Stimulated activated CD8-positive, alpha-beta memory T cell treated with anti-CD3 and anti-CD28 coated beads, Interleukin-4, amount 100 ng/mL, for 4 hours (primary cell): ENCODE data around the gene UBR1.
"Not testable (repeated sequence)": the region's sequence is repeated elsewhere in the genome, so short reads cannot be mapped to it uniquely, and the experiment has no call there.

Source experiments
- DNase-seq, 2 donors: peaks; one replicate each; pipeline ENCODE4 v3.0.0-alpha.2; 2020; ENCODE audit warnings: low read depth in 2 of 2, low spot score in 1 of 2

The UBR1 gene

GRCh38 chr15:43056696-43057095, 49.1 kb downstream of the UBR1 start:
- DNase-seq: no peak

- DNase-seq: no peak
Observed at GRCh38 chr15:43052860-43053259, 53.0 kb downstream of the UBR1 start.

- DNase-seq: no peak
Observed at GRCh38 chr15:43048935-43049334, 56.9 kb downstream of the UBR1 start.

GRCh38 chr15:43046484-43046883, 59.4 kb downstream of the UBR1 start:
- no peak for DNase-seq

GRCh38 chr15:43042885-43043284, 63.0 kb downstream of the UBR1 start:
- DNase-seq: no peak

GRCh38 chr15:43041085-43041484, 64.8 kb downstream of the UBR1 start:
- DNase-seq: not testable (repeated sequence)

GRCh38 chr15:43035240-43035639, 70.6 kb downstream of the UBR1 start:
- DNase-seq: not testable (repeated sequence)

GRCh38 chr15:43029476-43029875, 76.4 kb downstream of the UBR1 start:
- no peak for DNase-seq

- no peak for DNase-seq
Observed at GRCh38 chr15:43025150-43025549, 80.7 kb downstream of the UBR1 start.

- not testable (repeated sequence) for DNase-seq
Observed at GRCh38 chr15:43014671-43015070, 91.2 kb downstream of the UBR1 start.

GRCh38 chr15:43009206-43009605, 96.6 kb downstream of the UBR1 start:
- DNase-seq: no peak

GRCh38 chr15:43008150-43008549, 97.7 kb downstream of the UBR1 start:
- no peak for DNase-seq

GRCh38 chr15:43007551-43007950, 98.3 kb downstream of the UBR1 start:
- no peak for DNase-seq

- no peak for DNase-seq
Observed at GRCh38 chr15:43006991-43007390, 98.8 kb downstream of the UBR1 start.

GRCh38 chr15:43004886-43005595, 100.8 kb downstream of the UBR1 start:
- not testable (repeated sequence) for DNase-seq

- DNase-seq: no peak
Observed at GRCh38 chr15:42999201-42999779, 106.5 kb downstream of the UBR1 start.

- no peak for DNase-seq
Observed at GRCh38 chr15:42996871-42997270, 109.0 kb downstream of the UBR1 start.

- DNase-seq: no peak
Observed at GRCh38 chr15:42994546-42994945, 111.3 kb downstream of the UBR1 start.

- DNase-seq: no peak
Observed at GRCh38 chr15:42992626-42993025, 113.2 kb downstream of the UBR1 start.

- no peak for DNase-seq
Observed at GRCh38 chr15:42986693-42987342, 119.0 kb downstream of the UBR1 start.

- DNase-seq: no peak
Observed at GRCh38 chr15:42984493-42985034, 121.3 kb downstream of the UBR1 start.

- DNase-seq: not testable (repeated sequence)
Observed at GRCh38 chr15:42979113-42979512, 126.7 kb downstream of the UBR1 start.
